Osteocyte (in vitro differentiated cells): ENCODE results near the gene LRRFIP1. TPM values are rescaled to one million over a fixed set of nuclear protein-coding genes. Genes with fewer than 3 reads are reported as not detected.

Source experiments
- DNase-seq: peaks from one replicate; pipeline ENCODE4 v3.0.0; 2021; ENCODE audit warnings: mixed read lengths; ENCODE audit not compliant: unreplicated experiment; ENCODE audit errors: extremely low spot score
- H3K27ac Mint-ChIP-seq: one replicate; pipeline ENCODE4 v1.8.0; 2021; ENCODE audit warnings: mild to moderate bottlenecking, mixed read lengths; ENCODE audit not compliant: unreplicated experiment
- H3K27me3 Mint-ChIP-seq: one replicate; pipeline ENCODE4 v1.8.0; 2021; ENCODE audit warnings: mixed read lengths; ENCODE audit not compliant: unreplicated experiment
- H3K36me3 Mint-ChIP-seq: one replicate; pipeline ENCODE4 v1.8.0; 2021; ENCODE audit warnings: mixed read lengths; ENCODE audit not compliant: unreplicated experiment
- H3K4me1 Mint-ChIP-seq: one replicate; pipeline ENCODE4 v1.8.0; 2021; ENCODE audit warnings: mixed read lengths; ENCODE audit not compliant: unreplicated experiment
- H3K4me3 Mint-ChIP-seq: one replicate; pipeline ENCODE4 v1.8.0; 2021; ENCODE audit warnings: mild to moderate bottlenecking, moderate library complexity, mixed read lengths; ENCODE audit not compliant: unreplicated experiment
- H3K9me3 Mint-ChIP-seq: one replicate; pipeline ENCODE4 v1.8.0; 2021; ENCODE audit warnings: mixed read lengths; ENCODE audit not compliant: unreplicated experiment
- total RNA-seq: library from RNA; stranded (reverse); gene quantifications from 2 replicates; pipeline ENCODE4 v1.2.1, GENCODE V29; 2021
- TF ChIP-seq, protein P1 (sequence below): fragments of 200-600 bp; sonication (generic); IDR thresholded peaks from 2 replicates; pipeline ENCODE4 v1.5.0; 2021; ENCODE audit warnings: antibody characterized with exemption, mild to moderate bottlenecking, moderate library complexity

LRRFIP1 gene
- total RNA-seq, 1 donor from 2014 or later: 79.9 TPM

DNA sequence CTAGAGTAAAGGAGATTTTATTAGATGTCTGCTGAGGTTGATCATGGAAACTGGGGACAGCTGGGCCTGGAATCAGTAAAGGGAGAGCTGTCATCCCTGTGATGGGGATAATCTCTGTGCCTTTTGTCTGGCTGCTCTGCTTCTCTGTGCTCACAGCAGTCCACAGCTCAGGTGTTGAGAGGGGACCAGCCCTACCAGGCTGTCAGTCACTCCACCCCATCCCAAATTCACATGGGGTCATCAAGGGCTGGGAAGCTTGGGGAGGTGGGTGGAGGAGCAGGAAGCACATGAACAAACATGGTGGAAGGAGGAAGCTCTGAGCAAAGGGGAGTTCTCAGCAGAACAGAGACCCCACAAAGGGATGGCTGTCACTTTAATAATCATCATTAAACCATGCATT is 13.7 kb upstream of the LRRFIP1 start:
- TF ChIP-seq, protein P1, sequence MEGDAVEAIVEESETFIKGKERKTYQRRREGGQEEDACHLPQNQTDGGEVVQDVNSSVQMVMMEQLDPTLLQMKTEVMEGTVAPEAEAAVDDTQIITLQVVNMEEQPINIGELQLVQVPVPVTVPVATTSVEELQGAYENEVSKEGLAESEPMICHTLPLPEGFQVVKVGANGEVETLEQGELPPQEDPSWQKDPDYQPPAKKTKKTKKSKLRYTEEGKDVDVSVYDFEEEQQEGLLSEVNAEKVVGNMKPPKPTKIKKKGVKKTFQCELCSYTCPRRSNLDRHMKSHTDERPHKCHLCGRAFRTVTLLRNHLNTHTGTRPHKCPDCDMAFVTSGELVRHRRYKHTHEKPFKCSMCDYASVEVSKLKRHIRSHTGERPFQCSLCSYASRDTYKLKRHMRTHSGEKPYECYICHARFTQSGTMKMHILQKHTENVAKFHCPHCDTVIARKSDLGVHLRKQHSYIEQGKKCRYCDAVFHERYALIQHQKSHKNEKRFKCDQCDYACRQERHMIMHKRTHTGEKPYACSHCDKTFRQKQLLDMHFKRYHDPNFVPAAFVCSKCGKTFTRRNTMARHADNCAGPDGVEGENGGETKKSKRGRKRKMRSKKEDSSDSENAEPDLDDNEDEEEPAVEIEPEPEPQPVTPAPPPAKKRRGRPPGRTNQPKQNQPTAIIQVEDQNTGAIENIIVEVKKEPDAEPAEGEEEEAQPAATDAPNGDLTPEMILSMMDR: no peak
- Mint-ChIP-seq H3K9me3 (no peaks in the 10 kb centered on the region), H3K36me3 (no peaks in the 10 kb centered on the region), H3K27ac (no peak overlapping the region), H3K4me1 (peaks cover 32% of the 10 kb centered on the region), H3K27me3 (no peaks in the 10 kb centered on the region), H3K4me3 (no peak overlapping the region)
- DNase-seq: no peak

DNA sequence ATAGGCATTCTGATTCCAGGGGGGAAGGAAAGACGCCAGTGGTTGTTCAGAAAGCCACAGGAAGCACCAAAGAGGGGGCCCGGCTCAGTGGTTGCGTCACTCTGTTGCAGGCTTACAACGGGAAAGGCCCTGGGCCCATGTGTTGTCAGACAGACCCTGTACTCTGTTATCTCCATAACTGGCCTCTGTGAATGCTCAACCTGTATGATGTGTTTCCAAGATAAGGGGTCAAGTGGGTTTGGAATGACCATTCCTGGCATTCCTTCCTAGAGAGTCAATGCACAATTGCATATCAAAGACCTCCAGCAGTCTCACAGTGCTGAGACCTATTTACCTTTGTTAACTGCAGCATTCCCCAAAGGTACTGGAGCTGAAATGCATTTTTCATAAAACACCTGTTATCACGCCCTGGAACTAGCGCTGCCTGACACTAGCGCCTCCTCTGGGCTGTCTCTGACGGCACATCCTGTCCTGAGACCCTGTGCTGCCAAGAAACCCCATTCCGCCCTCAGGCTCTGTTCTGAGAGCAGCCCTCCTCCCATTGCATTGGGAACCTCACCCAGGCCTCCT is 13.2 kb upstream of the LRRFIP1 start:
- H3K4me3 Mint-ChIP-seq: no peak overlapping the region
- H3K27me3 Mint-ChIP-seq: no peaks in the 10 kb centered on the region
- no peak overlapping the region for H3K27ac Mint-ChIP-seq
- peaks cover 34% of the 10 kb centered on the region for H3K4me1 Mint-ChIP-seq
- H3K36me3 Mint-ChIP-seq: no peaks in the 10 kb centered on the region
- no peaks in the 10 kb centered on the region for H3K9me3 Mint-ChIP-seq
- TF ChIP-seq, protein P1: no peak
- DNase-seq: no peak

GRCh38 chr2:237615631-237616249 is 11.6 kb upstream of the LRRFIP1 start:
- TF ChIP-seq, protein P1: no peak
- no peak for DNase-seq
- Mint-ChIP-seq H3K4me1 (peaks cover 34% of the 10 kb centered on the region), H3K27ac (peak overlapping the region; percentile 95), H3K9me3 (no peaks in the 10 kb centered on the region), H3K4me3 (no peak overlapping the region), H3K36me3 (no peaks in the 10 kb centered on the region), H3K27me3 (no peaks in the 10 kb centered on the region)

DNA sequence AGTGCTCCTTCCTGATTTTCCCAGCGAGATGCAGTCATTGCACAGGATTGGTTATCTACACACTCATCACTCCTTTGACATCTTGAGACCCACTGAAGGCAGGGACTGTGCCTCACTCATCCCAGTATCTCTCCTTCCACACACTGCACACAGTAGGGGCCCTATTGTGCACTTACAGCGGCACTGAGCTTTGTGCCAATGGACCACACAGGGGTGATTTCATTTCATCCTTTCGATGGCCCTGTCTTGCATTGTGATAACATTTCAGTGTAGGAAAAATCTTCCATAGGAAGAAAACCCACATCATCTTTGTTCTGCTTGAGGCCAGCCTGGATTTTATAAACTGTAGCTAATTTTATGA is 11.0 kb upstream of the LRRFIP1 start:
- TF ChIP-seq, protein P1: no peak
- Mint-ChIP-seq H3K4me3 (no peak overlapping the region), H3K27me3 (no peaks in the 10 kb centered on the region), H3K4me1 (peaks cover 34% of the 10 kb centered on the region), H3K9me3 (no peaks in the 10 kb centered on the region), H3K36me3 (no peaks in the 10 kb centered on the region), H3K27ac (peak overlapping the region; percentile 95)
- no peak for DNase-seq

DNA sequence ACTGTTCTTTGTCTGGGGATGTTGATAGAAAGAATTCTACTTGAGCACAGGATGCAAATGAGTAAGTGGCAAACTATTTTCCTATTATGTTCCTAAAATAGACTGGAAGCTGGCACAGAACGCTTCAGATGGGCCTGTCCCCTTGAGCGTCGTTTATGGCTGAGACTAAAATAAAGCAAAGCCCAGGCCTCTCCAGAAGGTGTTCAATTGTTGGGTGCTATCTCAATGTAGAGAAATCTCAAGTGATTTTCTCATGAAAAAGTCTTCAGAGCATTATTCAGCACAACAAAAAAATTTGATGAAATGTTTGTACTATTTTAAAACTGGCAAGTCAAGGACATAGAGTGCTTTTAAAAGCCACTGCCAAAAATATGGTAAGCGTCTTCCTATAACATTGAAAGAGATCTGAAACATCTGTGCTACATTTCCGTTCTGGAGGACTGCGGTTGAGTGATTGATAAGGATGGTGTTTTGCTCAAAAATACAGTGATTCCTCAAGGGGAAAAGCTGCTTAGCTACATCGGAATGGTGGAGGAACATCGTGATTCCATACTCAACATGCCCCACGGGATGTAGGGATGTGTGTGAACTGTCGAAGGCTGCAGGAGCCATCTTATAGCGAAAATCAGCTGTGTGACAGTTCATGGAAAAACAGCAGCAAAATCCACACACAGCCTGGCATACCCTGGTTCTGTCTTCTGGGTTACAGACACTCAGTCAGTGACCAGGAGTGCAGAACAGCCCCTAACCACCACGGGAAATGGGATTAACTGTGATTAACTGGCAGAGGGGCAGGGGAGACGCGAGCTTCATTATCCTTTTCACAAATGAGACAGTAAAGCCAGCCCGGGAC is 10.4 kb upstream of the LRRFIP1 start:
- TF ChIP-seq, protein P1: no peak
- Mint-ChIP-seq H3K27me3 (no peaks in the 10 kb centered on the region), H3K4me3 (no peak overlapping the region), H3K4me1 (peaks cover 34% of the 10 kb centered on the region), H3K27ac (peak overlapping the region; percentile 95), H3K9me3 (no peaks in the 10 kb centered on the region), H3K36me3 (no peaks in the 10 kb centered on the region)
- no peak for DNase-seq
